Measurements from ENCODE around the gene CDIP1.

GRCh38 chr16:4481963-4482362 lies 56.6 kb downstream of the CDIP1 start:
- TF ChIP-seq POLR2AphosphoS5 (IDR thresholded peaks at IDR 0.05) (no peak), POLR2A (IDR thresholded peaks at IDR 0.05) (no peak), EP300 (IDR thresholded peaks at IDR 0.05) (no peak), CTCF (IDR thresholded peaks at IDR 0.05) (no peak)

All from upper lobe of left lung (tissue), 4 donors.